ENCODE measurements around the gene NPBWR2. TPM values are rescaled to one million over a fixed set of nuclear protein-coding genes. Genes with fewer than 3 reads are reported as not detected.

NPBWR2 gene
- total RNA-seq, 4 donors from 2014 or later, result not detected

- Histone ChIP-seq H3K4me1 (peaks cover 0 to 9% of the 10 kb centered on the region in 2 donors), H3K4me3 (no peak overlapping the region), H3K36me3 (no peaks in the 10 kb centered on the region), H3K27me3 (no peaks in the 10 kb centered on the region), H3K27ac (peak overlapping the region; percentile 55), H3K9me3 (no peaks in the 10 kb centered on the region)
- intact Hi-C loops (cut with DNase I; ENCODE audit: low total_unique reads), result no loop called here
- no peak for TF ChIP-seq CTCF (IDR thresholded peaks at IDR 0.05)
- no peak for TF ChIP-seq POLR2A (IDR thresholded peaks at IDR 0.05)
- DNase-seq, result no peak
Measured at GRCh38 chr20:64056889-64057627, 50.3 kb downstream of the NPBWR2 start.

- peak overlapping the region; percentile 55 for H3K27ac ChIP-seq
- H3K27me3 ChIP-seq, result no peaks in the 10 kb centered on the region
- no peaks in the 10 kb centered on the region for H3K9me3 ChIP-seq
- DNase-seq, result no peak
- H3K4me1 ChIP-seq, result peaks cover 0 to 9% of the 10 kb centered on the region in 2 donors
- H3K36me3 ChIP-seq, result no peaks in the 10 kb centered on the region
- H3K4me3 ChIP-seq, result no peak overlapping the region
- TF ChIP-seq CTCF (IDR thresholded peaks at IDR 0.05) (no peak), POLR2A (IDR thresholded peaks at IDR 0.05) (no peak)
- intact Hi-C loops (cut with DNase I; ENCODE audit: low total_unique reads), result no loop called here
Measured at GRCh38 chr20:64056639-64056888, 50.8 kb downstream of the NPBWR2 start.

DNA sequence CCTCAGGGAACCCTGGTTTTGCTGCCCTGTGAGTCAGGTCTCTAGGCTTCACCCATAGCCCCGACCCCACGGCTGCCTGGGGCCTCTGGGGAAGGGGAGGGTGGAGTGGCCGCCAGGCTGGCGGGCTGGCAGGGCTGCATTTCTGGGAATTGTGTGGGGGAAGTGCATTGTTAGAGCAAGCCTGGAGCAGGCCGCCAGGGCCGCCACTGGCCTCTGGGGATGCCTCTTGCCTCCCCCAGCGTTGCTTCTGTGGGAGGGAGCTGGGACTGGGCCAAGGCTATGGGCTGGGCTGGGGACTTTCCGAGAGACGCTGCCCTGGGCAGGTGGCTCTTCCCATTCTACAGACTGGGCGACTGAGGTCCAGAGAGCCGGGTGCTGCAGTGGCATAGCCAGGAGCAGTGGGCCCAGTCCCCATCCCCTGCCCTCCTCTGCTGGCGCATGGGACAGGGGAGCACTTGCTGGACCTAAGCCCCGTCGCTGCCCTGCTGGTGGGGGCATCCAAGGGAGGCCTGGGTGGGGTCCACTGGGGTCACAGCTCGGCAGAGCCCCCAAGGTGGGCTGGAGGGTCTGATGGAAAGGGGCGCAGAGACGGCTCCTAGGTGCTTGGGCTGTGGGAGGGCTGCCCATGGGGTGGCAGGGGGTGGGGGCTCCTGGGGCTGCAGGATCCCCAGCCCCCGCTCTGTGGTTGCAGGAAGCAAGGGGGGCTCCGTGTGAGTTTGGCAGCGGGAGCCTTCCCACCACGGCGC is 51.3 kb downstream of the NPBWR2 start:
- intact Hi-C loops (cut with DNase I; ENCODE audit: low total_unique reads), result no loop called here
- TF ChIP-seq POLR2A (IDR thresholded peaks at IDR 0.05) (no peak), CTCF (IDR thresholded peaks at IDR 0.05) (no peak)
- peak overlapping the region; percentile 55 for H3K27ac ChIP-seq
- DNase-seq, result peak in 1 of 2 donors; percentile 66
- H3K36me3 ChIP-seq, result no peaks in the 10 kb centered on the region
- peaks cover 0 to 9% of the 10 kb centered on the region in 2 donors for H3K4me1 ChIP-seq
- H3K27me3 ChIP-seq, result no peaks in the 10 kb centered on the region
- H3K4me3 ChIP-seq, result no peak overlapping the region
- no peaks in the 10 kb centered on the region for H3K9me3 ChIP-seq

- H3K4me1 ChIP-seq, result peaks cover 0 to 9% of the 10 kb centered on the region in 2 donors
Measured at GRCh38 chr20:64055396-64055892, 51.9 kb downstream of the NPBWR2 start.

More at GRCh38 chr20:64055396-64055892, 51.9 kb downstream of the NPBWR2 start:
- Histone ChIP-seq H3K4me3 (no peak overlapping the region), H3K27ac (peak overlapping the region; percentile 55), H3K27me3 (no peaks in the 10 kb centered on the region), H3K36me3 (no peaks in the 10 kb centered on the region), H3K9me3 (no peaks in the 10 kb centered on the region)
- no peak for DNase-seq
- no peak for TF ChIP-seq CTCF (IDR thresholded peaks at IDR 0.05)
- no peak for TF ChIP-seq POLR2A (IDR thresholded peaks at IDR 0.05)
- intact Hi-C loops (cut with DNase I; ENCODE audit: low total_unique reads), result no loop called here
